Tibial artery (tissue), 4 donors: ENCODE data around the gene PIP4K2C.

Source experiments
- DNase-seq, 2 donors: peaks; one replicate each; pipeline ENCODE4 v3.0.0-alpha.2; 2019
- H3K27ac ChIP-seq, 2 donors: fragments of 200-600 bp; sonication (generic) in 1 of 2; 1 replicate in 1 of 2; 2 replicates in 1 of 2; pipeline ENCODE4 v1.5.1; 2018 to 2019; ENCODE audit warnings: mild to moderate bottlenecking in 1 of 2
- H3K27me3 ChIP-seq, 2 donors: fragments of 200-600 bp; sonication (generic) in 1 of 2; one replicate each; pipeline versions ENCODE4 v1.5.1 to v1.6.0; 2016 to 2019
- H3K36me3 ChIP-seq, 3 donors: fragments of 200-600 bp; sonication (generic) in 2 of 3; one replicate each; pipeline ENCODE4 v1.5.1; 2016 to 2019; ENCODE audit warnings: mild to moderate bottlenecking in 2 of 3
- H3K4me1 ChIP-seq, 4 donors: fragments of 200-600 bp; sonication (generic) in 2 of 4; 1 replicate in 3 of 4; 2 replicates in 1 of 4; pipeline ENCODE4 v1.5.1; 2016 to 2019
- H3K4me3 ChIP-seq, 2 donors: fragments of 200-600 bp; sonication (generic) in 1 of 2; 1 replicate in 1 of 2; 2 replicates in 1 of 2; pipeline ENCODE4 v1.5.1; 2018 to 2019; ENCODE audit warnings: mild to moderate bottlenecking in 2 of 2
- H3K9me3 ChIP-seq, 3 donors: fragments of 200-600 bp; sonication (generic) in 1 of 3; one replicate each; pipeline ENCODE4 v1.5.1; 2016 to 2019
- intact Hi-C: fragments of 100-400 bp; cut with DNase I; formaldehyde crosslinking; loops from one replicate; pipeline ENCODE4 v1.15.0; 2023; ENCODE audit warnings: low total_unique reads
- TF ChIP-seq, protein P1 (sequence below), 2 experiments: fragments of 200-600 bp in 1 of 2; fragments of 450-650 bp in 1 of 2; IDR thresholded peaks; one replicate each; pipeline ENCODE4 v1.5.1; 2017 to 2019; ENCODE audit warnings: antibody characterized with exemption in 2 of 2, mild to moderate bottlenecking in 1 of 2, moderate library complexity in 1 of 2

The PIP4K2C gene

DNA sequence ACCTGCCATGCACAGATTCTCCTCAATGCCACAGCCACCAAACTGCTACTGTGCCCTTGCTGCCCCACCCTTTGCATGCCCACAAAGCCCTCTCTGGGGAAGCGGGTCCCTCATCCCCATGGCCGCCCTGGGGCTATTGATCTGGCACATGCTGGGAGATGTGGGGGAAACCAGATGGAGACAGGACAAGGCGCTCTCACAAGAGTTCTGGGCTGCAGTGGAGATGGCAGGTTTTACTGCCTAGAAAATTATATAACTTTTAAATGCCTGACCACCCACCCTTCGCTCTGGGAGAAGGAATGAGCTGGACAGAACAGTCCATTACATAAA lies 10.6 kb upstream of the PIP4K2C start:
- Histone ChIP-seq H3K4me3 (no peak overlapping the region), H3K27me3 (peaks cover 0 to 5% of the 10 kb centered on the region in 2 donors), H3K36me3 (peaks cover 0 to 7% (median 0%) of the 10 kb centered on the region in 3 donors), H3K27ac (no peak overlapping the region), H3K9me3 (no peaks in the 10 kb centered on the region), H3K4me1 (no peaks in the 10 kb centered on the region)
- no peak for DNase-seq
- TF ChIP-seq, protein P1, sequence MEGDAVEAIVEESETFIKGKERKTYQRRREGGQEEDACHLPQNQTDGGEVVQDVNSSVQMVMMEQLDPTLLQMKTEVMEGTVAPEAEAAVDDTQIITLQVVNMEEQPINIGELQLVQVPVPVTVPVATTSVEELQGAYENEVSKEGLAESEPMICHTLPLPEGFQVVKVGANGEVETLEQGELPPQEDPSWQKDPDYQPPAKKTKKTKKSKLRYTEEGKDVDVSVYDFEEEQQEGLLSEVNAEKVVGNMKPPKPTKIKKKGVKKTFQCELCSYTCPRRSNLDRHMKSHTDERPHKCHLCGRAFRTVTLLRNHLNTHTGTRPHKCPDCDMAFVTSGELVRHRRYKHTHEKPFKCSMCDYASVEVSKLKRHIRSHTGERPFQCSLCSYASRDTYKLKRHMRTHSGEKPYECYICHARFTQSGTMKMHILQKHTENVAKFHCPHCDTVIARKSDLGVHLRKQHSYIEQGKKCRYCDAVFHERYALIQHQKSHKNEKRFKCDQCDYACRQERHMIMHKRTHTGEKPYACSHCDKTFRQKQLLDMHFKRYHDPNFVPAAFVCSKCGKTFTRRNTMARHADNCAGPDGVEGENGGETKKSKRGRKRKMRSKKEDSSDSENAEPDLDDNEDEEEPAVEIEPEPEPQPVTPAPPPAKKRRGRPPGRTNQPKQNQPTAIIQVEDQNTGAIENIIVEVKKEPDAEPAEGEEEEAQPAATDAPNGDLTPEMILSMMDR (IDR thresholded peaks at IDR 0.05): no peak
- intact Hi-C loops: no loop called here

DNA sequence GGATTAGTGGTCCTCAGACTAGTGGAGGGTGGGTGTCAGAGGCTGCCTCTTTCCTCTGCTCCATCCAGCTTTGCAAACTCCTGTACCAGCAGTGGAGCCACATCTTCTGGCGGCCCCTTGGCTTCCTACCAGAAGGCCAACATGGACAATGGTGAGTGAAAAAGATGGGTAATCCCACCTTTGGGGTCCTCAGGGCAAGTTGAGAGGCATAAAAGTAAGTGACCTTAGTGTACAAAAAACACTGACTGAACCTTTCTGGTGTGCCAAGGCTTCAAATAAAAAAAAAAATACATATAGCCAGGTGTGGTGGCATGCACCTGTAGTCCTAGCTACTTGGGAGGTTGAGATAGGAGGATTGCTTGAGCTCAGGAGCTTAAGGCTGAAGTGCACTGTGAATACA lies 9.2 kb upstream of the PIP4K2C start:
- Histone ChIP-seq H3K27ac (no peak overlapping the region), H3K27me3 (peaks cover 0 to 6% of the 10 kb centered on the region in 2 donors), H3K4me3 (no peak overlapping the region), H3K9me3 (no peaks in the 10 kb centered on the region), H3K4me1 (no peaks in the 10 kb centered on the region), H3K36me3 (no peaks in the 10 kb centered on the region)
- TF ChIP-seq, protein P1 (IDR thresholded peaks at IDR 0.05): no peak
- DNase-seq: no peak
- intact Hi-C loops: loop anchor here (2.0 kb wide), 1 partner anchor 39 kb away; no protein-coding TSS in a partner anchor

DNA sequence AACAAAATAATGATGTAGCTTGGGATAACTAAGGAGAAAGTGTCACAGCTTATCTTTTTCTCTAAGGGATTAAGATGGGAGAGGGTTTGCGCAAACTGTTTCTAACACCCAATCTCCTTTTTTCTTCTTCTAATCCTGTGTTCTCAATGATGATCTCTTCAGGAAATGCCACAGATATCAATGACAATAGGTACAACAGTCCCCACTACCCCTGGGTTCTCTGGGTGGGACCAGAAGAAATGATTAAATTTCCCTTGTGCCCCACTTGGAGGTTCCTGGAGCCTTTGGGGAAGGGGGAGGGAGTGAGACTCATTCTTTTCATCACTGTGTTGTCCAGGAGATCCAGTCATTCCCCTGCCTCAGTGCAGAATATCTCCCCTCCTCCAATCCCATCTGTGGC lies 8.6 kb upstream of the PIP4K2C start:
- TF ChIP-seq, protein P1 (IDR thresholded peaks at IDR 0.05): no peak

DNA sequence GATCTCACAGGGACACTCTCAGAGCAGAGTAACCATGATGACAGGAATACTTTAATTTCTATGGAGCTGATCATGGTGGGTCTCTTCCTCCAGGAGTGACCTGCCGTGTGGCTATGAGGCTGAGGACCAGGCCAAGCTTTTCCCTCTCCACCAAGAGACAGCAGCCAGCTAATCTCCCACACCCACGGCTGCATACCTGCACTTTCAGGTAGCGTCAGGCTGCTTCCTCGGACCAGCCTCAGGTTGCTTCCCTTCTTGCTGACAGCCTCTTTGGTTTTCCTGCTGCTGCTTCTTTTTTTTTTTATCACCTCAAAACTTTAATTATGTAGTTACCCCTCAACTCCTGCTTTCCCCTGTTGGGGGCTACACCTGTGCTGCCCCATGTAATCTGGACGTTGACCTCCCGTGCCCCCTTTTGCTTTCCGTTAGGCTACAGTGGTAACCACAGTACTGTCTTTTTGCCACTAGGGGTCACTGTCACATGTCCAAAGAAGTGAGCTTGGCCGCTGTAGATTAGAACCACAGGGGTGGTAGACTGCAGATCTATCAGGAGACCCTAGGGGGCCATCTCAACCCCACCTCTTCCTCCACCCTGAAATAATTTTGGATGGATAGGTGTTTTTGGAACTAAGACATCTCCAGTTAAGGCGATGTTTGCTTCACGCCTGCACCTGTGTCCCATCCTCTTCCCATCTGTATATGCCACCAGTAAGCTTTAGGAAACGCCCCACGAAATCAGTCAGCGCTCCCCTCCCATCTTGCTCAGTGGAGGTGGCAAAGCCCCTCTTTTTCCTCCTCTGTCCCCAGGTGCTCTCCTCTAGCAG lies 7.8 kb upstream of the PIP4K2C start:
- Histone ChIP-seq H3K36me3 (no peaks in the 10 kb centered on the region), H3K4me3 (no peak overlapping the region), H3K4me1 (no peaks in the 10 kb centered on the region), H3K27me3 (peaks cover 0 to 6% of the 10 kb centered on the region in 2 donors), H3K27ac (no peak overlapping the region), H3K9me3 (no peaks in the 10 kb centered on the region)
- TF ChIP-seq, protein P1 (IDR thresholded peaks at IDR 0.05): peak; percentile 89 to 98
- intact Hi-C loops: loop anchor here (2.0 kb wide), 1 partner anchor 38 kb away; no protein-coding TSS in a partner anchor
- DNase-seq: peak; percentile 67 to 72

More for the DNA sequence above, 8.6 kb upstream of the PIP4K2C start:
- no peaks in the 10 kb centered on the region for H3K4me1 ChIP-seq
- no peaks in the 10 kb centered on the region for H3K9me3 ChIP-seq
- H3K27ac ChIP-seq: no peak overlapping the region
- no peak overlapping the region for H3K4me3 ChIP-seq
- peaks cover 0 to 6% of the 10 kb centered on the region in 2 donors for H3K27me3 ChIP-seq
- no peaks in the 10 kb centered on the region for H3K36me3 ChIP-seq
- intact Hi-C loops: loop anchor here (2.0 kb wide), 1 partner anchor 38 kb away; no protein-coding TSS in a partner anchor
- no peak for DNase-seq

DNA sequence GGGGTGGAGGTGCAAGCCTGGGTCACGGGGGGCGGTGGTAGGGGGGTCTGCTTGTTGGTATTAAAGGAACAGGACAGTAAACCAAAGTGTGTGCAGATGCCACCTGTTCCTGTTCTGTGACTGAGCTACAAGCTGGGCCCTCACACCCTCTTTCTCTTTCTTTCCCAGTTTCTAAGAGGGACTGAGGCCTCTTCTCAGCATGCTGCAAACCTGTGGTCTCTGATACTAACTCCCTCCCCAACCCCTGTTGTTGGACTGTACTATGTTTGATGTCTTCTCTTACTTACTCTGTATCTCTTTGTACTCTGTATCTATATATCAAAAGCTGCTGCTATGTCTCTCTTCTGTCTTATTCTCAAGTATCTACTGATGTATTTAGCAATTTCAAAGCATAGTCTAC lies 6.9 kb upstream of the PIP4K2C start:
- Histone ChIP-seq H3K4me3 (no peak overlapping the region), H3K9me3 (no peaks in the 10 kb centered on the region), H3K36me3 (no peaks in the 10 kb centered on the region), H3K27ac (no peak overlapping the region), H3K4me1 (no peaks in the 10 kb centered on the region), H3K27me3 (peaks cover 0 to 6% of the 10 kb centered on the region in 2 donors)
- intact Hi-C loops: no loop called here
- TF ChIP-seq, protein P1 (IDR thresholded peaks at IDR 0.05): no peak
- no peak for DNase-seq
